Thyroid gland (tissue), 4 donors: ENCODE measurements around the gene DNAH1. TPM values are rescaled to one million over a fixed set of nuclear protein-coding genes. Genes with fewer than 3 reads are reported as not detected.
"Not testable (repeated sequence)": the region's sequence is repeated elsewhere in the genome, so short reads cannot be mapped to it uniquely, and the experiment has no call there.

ENCODE experiments used
- DNase-seq, 2 donors: peaks; one replicate each; pipeline ENCODE4 v3.0.0-alpha.2; 2019
- H3K27ac ChIP-seq, 3 donors: fragments of 200-600 bp; sonication (generic); 1 replicate in 2 of 3; 2 replicates in 1 of 3; pipeline ENCODE4 v1.5.1; 2016 to 2019; ENCODE audit warnings: mild to moderate bottlenecking in 1 of 3, moderate library complexity in 1 of 3
- H3K27me3 ChIP-seq: fragments of 200-600 bp; sonication (generic); one replicate; pipeline ENCODE4 v1.5.1; 2019
- H3K36me3 ChIP-seq, 2 donors: fragments of 200-600 bp; sonication (generic); one replicate each; pipeline ENCODE4 v1.5.1; 2016 to 2019
- H3K4me1 ChIP-seq, 2 donors: fragments of 200-600 bp; sonication (generic); one replicate each; pipeline ENCODE4 v1.5.1; 2017 to 2019
- H3K4me3 ChIP-seq, 3 donors: fragments of 200-600 bp; sonication (generic); replicated peaks in 1 of 3; 1 replicate in 2 of 3; 2 replicates in 1 of 3; pipeline ENCODE4 v1.5.1; 2016; ENCODE audit warnings: mild to moderate bottlenecking in 1 of 3
- H3K9me3 ChIP-seq: fragments of 200-600 bp; sonication (generic); one replicate; pipeline ENCODE4 v1.5.1; 2017
- CTCF ChIP-seq, 6 experiments: fragments of 200-600 bp in 3 of 6; fragments of 450-650 bp in 3 of 6; sonication (generic) in 3 of 6; IDR thresholded peaks; one replicate each; pipeline ENCODE4 v1.5.1; 2016 to 2019; ENCODE audit warnings: antibody characterized with exemption in 6 of 6, mild to moderate bottlenecking in 2 of 6, inconsistent platforms in 1 of 6, moderate library complexity in 1 of 6
- POLR2A ChIP-seq, 2 donors: fragments of 450-650 bp; IDR thresholded peaks; one replicate each; pipeline ENCODE4 v1.6.1; 2017; ENCODE audit warnings: antibody characterized with exemption in 2 of 2, mild to moderate bottlenecking in 2 of 2, moderate library complexity in 1 of 2
- WGBS, 2 donors: methylation state at CpG; one replicate each; pipeline ENCODE4 v1.1.5; 2017; 5-methylcytosine and 5-hydroxymethylcytosine counted together
- intact Hi-C: fragments of 100-400 bp; cut with DNase I; formaldehyde crosslinking; loops from one replicate; pipeline ENCODE4 v1.15.1; 2023
- total RNA-seq, 4 donors: library from RNA; depleted of rRNA; stranded (reverse); fragments of >200 nt; gene quantifications; one replicate each; pipeline ENCODE4 v1.2.3, GENCODE V29; 2016

The DNAH1 gene
- total RNA-seq, 4 donors from 2014 or later = 4.6 to 14.2 (median 7.5) TPM

- H3K9me3 ChIP-seq = no peaks in the 10 kb centered on the region
- no peak overlapping the region for H3K4me3 ChIP-seq
- WGBS, 2 donors = 94 to 100% methylated on average over 2 of the region's 5 CpGs
- peaks cover 6 to 15% of the 10 kb centered on the region in 2 donors for H3K4me1 ChIP-seq
- peaks cover 0 to 3% of the 10 kb centered on the region in 2 donors for H3K36me3 ChIP-seq
- H3K27ac ChIP-seq = no peak overlapping the region
- no peaks in the 10 kb centered on the region for H3K27me3 ChIP-seq
- no peak for DNase-seq
- intact Hi-C loops = no loop called here
- TF ChIP-seq CTCF (IDR thresholded peaks at IDR 0.05) (no peak), POLR2A (IDR thresholded peaks at IDR 0.05) (no peak)
Observed at GRCh38 chr3:52328536-52329080, 12.5 kb downstream of the DNAH1 start.

GRCh38 chr3:52330194-52330805, 14.2 kb downstream of the DNAH1 start:
- DNase-seq = no peak
- no peak overlapping the region for H3K27ac ChIP-seq
- intact Hi-C loops = no loop called here
- H3K9me3 ChIP-seq = no peaks in the 10 kb centered on the region
- no peak overlapping the region for H3K4me3 ChIP-seq
- no peaks in the 10 kb centered on the region for H3K4me1 ChIP-seq
- TF ChIP-seq CTCF (IDR thresholded peaks at IDR 0.05) = no peak
- peaks cover 0 to 3% of the 10 kb centered on the region in 2 donors for H3K36me3 ChIP-seq
- 92 to 97% methylated on average over 9 of the region's 9 CpGs for WGBS, 2 donors
- no peaks in the 10 kb centered on the region for H3K27me3 ChIP-seq

- Histone ChIP-seq H3K27ac (no peak overlapping the region), H3K9me3 (no peaks in the 10 kb centered on the region), H3K4me1 (peaks cover 4 to 5% of the 10 kb centered on the region in 2 donors), H3K27me3 (no peaks in the 10 kb centered on the region), H3K4me3 (no peak overlapping the region), H3K36me3 (peaks cover 0 to 3% of the 10 kb centered on the region in 2 donors)
- intact Hi-C loops = no loop called here
- DNase-seq = no peak
- 93 to 94% methylated on average over 12 of the region's 12 CpGs for WGBS, 2 donors
- TF ChIP-seq POLR2A (IDR thresholded peaks at IDR 0.05) (no peak), CTCF (IDR thresholded peaks at IDR 0.05) (no peak)
Observed at GRCh38 chr3:52331091-52331490, 15.0 kb downstream of the DNAH1 start.

- DNase-seq = no peak
- Histone ChIP-seq H3K9me3 (no peaks in the 10 kb centered on the region), H3K4me1 (peaks cover 7 to 11% of the 10 kb centered on the region in 2 donors), H3K4me3 (no peak overlapping the region), H3K27me3 (no peaks in the 10 kb centered on the region), H3K36me3 (peaks cover 0 to 3% of the 10 kb centered on the region in 2 donors), H3K27ac (no peak overlapping the region)
- TF ChIP-seq POLR2A (IDR thresholded peaks at IDR 0.05) (no peak), CTCF (IDR thresholded peaks at IDR 0.05) (no peak)
- 93 to 97% methylated on average over 14 of the region's 15 CpGs for WGBS, 2 donors
- intact Hi-C loops = no loop called here
Observed at GRCh38 chr3:52331906-52332305, 15.8 kb downstream of the DNAH1 start.

GRCh38 chr3:52333869-52334557, 17.9 kb downstream of the DNAH1 start:
- intact Hi-C loops = no loop called here
- Histone ChIP-seq H3K4me1 (peaks cover 7 to 11% of the 10 kb centered on the region in 2 donors), H3K4me3 (no peak overlapping the region), H3K27me3 (no peaks in the 10 kb centered on the region), H3K36me3 (peaks cover 0 to 3% of the 10 kb centered on the region in 2 donors), H3K9me3 (no peaks in the 10 kb centered on the region), H3K27ac (no peak overlapping the region)
- no peak for DNase-seq
- TF ChIP-seq CTCF (IDR thresholded peaks at IDR 0.05) (no peak), POLR2A (IDR thresholded peaks at IDR 0.05) (no peak)
- 94 to 97% methylated on average over 4 of the region's 4 CpGs for WGBS, 2 donors

GRCh38 chr3:52338131-52338530, 22.0 kb downstream of the DNAH1 start:
- H3K36me3 ChIP-seq, H3K4me3 ChIP-seq, intact Hi-C loops, H3K9me3 ChIP-seq, DNase-seq, H3K27ac ChIP-seq, H3K27me3 ChIP-seq: not testable (repeated sequence)
- 92 to 93% methylated on average over 8 of the region's 8 CpGs for WGBS, 2 donors
- H3K4me1 ChIP-seq = peaks cover 7 to 11% of the 10 kb centered on the region in 2 donors
